Endodermal cell (in vitro differentiated cells): ENCODE measurements around the gene COL23A1. TPM values are rescaled to one million over a fixed set of nuclear protein-coding genes. Genes with fewer than 3 reads are reported as not detected.

Experiments
- DNase-seq: peaks from one replicate; pipeline ENCODE4 v3.0.0-alpha.2; 2017
- H3K27ac ChIP-seq: 2 replicates; pipeline ENCODE4 v1.5.1; 2013; ENCODE audit warnings: mild to moderate bottlenecking, low read depth, low read length, moderate library complexity
- H3K27me3 ChIP-seq: 2 replicates; pipeline ENCODE4 v1.6.1; 2013; ENCODE audit warnings: mild to moderate bottlenecking, low read length, moderate library complexity; ENCODE audit not compliant: insufficient read depth, control insufficient read depth, poor library complexity, severe bottlenecking
- H3K36me3 ChIP-seq: 2 replicates; pipeline ENCODE4 v1.7.0; 2013; ENCODE audit warnings: mild to moderate bottlenecking, low read length, moderate library complexity; ENCODE audit not compliant: control insufficient read depth, insufficient read depth
- H3K4me1 ChIP-seq: one replicate; pipeline ENCODE4 v1.7.0; 2013; ENCODE audit warnings: low read length; ENCODE audit not compliant: control insufficient read depth, insufficient read depth
- H3K4me3 ChIP-seq: 2 replicates; pipeline ENCODE4 v1.5.1; 2013; ENCODE audit warnings: mild to moderate bottlenecking, low read length, moderate library complexity
- H3K9ac ChIP-seq: 2 replicates; pipeline ENCODE4 v1.6.1; 2013; ENCODE audit warnings: mild to moderate bottlenecking, low read length, moderate library complexity; ENCODE audit not compliant: poor library complexity, severe bottlenecking; ENCODE audit errors: extremely low read depth
- H3K9me3 ChIP-seq: 2 replicates; pipeline ENCODE4 v1.6.1; 2013; ENCODE audit warnings: mild to moderate bottlenecking, low read length, moderate library complexity; ENCODE audit not compliant: control insufficient read depth
- H3K27ac Mint-ChIP-seq: 2 replicates; pipeline ENCODE4 v1.8.0; 2020; ENCODE audit warnings: mixed read lengths
- H3K27me3 Mint-ChIP-seq: 2 replicates; pipeline ENCODE4 v1.8.0; 2021; ENCODE audit warnings: mild to moderate bottlenecking, mixed read lengths; ENCODE audit not compliant: insufficient read depth
- H3K36me3 Mint-ChIP-seq: 2 replicates; pipeline ENCODE4 v1.8.0; 2020; ENCODE audit warnings: low read depth, mixed read lengths
- H3K4me1 Mint-ChIP-seq: 2 replicates; pipeline ENCODE4 v1.8.0; 2020; ENCODE audit warnings: mixed read lengths
- H3K4me3 Mint-ChIP-seq: 2 replicates; pipeline ENCODE4 v1.8.0; 2020; ENCODE audit warnings: mild to moderate bottlenecking, moderate library complexity, mixed read lengths
- H3K9me3 Mint-ChIP-seq: 2 replicates; pipeline ENCODE4 v1.8.0; 2020; ENCODE audit warnings: mild to moderate bottlenecking, mixed read lengths
- WGBS, 2 experiments: methylation state at CpG; one replicate each; pipeline versions ENCODE4 v1.1.5 to v1.1.7; 2013; ENCODE audit warnings: missing lambda C conversion rate in 2 of 2, mixed read lengths in 1 of 2; ENCODE audit not compliant: insufficient coverage in 1 of 2, insufficient read length in 1 of 2; 5-methylcytosine and 5-hydroxymethylcytosine counted together
- total RNA-seq, 2 donors: library from RNA; stranded (reverse); fragmentation: NEBNext Ultra II Directional in 1 of 2; extraction: Animal tissue kit (Norgen Biotek cat#: 25700) in 1 of 2; gene quantifications; 2 replicates in 1 of 2; 3 replicates in 1 of 2; pipeline ENCODE4 v1.2.1, GENCODE V29; 2021
- TF ChIP-seq, protein P1 (sequence below): fragments of 200-600 bp; sonication (generic); conservative IDR thresholded peaks from 2 replicates; pipeline ENCODE4 v1.5.0; 2021; ENCODE audit warnings: antibody characterized with exemption, mild to moderate bottlenecking

COL23A1 gene
- total RNA-seq, 2 donors from 2014 or later = 50.2 to 71.3 TPM

DNA sequence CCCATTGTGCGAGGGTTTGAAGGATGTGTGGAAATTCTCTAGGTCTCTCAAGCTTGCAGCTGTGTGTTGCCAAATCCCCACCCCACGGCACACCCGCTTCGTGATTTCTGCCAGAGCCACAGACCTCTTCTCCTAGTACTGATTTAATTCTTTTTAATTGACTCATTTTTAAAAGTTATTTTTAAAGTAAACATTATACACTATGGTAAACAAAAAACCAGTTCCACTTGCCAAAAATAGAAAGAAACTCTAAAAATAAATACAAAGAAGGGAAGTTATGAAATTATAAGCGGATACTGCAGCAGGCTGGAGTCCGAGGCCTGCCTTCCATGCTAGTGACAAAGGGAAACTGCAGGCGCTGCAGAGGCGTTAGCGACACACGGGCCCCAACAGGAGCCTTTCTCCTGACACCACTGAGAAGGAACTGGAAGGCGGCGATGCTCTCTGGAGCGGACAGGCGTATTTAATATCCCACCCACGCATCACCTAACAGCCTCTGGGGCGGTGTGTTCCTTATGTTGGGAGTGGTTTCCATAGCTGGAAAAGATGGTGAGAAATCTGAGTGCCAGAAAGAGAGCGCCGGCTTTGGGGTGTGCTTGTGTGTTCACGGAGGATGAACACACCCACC is 122.5 kb downstream of the COL23A1 start:
- Mint-ChIP-seq H3K27me3 (no peaks in the 10 kb centered on the region), H3K4me1 (peaks cover 32% of the 10 kb centered on the region), H3K36me3 (peaks cover 7% of the 10 kb centered on the region), H3K27ac (peak overlapping the region; percentile 41), H3K9me3 (no peaks in the 10 kb centered on the region), H3K4me3 (no peak overlapping the region)
- H3K27ac ChIP-seq = peak overlapping the region; percentile 49
- H3K4me1 ChIP-seq = peaks cover 8% of the 10 kb centered on the region
- H3K27me3 ChIP-seq = no peaks in the 10 kb centered on the region
- no peaks in the 10 kb centered on the region for H3K36me3 ChIP-seq
- H3K9ac ChIP-seq = no peak overlapping the region
- H3K4me3 ChIP-seq = no peak overlapping the region
- H3K9me3 ChIP-seq = no peaks in the 10 kb centered on the region
- no peak for DNase-seq
- 96 to 100% methylated on average over 1 to 19 of the region's 19 CpGs for WGBS, 2 experiments
- TF ChIP-seq, protein P1, sequence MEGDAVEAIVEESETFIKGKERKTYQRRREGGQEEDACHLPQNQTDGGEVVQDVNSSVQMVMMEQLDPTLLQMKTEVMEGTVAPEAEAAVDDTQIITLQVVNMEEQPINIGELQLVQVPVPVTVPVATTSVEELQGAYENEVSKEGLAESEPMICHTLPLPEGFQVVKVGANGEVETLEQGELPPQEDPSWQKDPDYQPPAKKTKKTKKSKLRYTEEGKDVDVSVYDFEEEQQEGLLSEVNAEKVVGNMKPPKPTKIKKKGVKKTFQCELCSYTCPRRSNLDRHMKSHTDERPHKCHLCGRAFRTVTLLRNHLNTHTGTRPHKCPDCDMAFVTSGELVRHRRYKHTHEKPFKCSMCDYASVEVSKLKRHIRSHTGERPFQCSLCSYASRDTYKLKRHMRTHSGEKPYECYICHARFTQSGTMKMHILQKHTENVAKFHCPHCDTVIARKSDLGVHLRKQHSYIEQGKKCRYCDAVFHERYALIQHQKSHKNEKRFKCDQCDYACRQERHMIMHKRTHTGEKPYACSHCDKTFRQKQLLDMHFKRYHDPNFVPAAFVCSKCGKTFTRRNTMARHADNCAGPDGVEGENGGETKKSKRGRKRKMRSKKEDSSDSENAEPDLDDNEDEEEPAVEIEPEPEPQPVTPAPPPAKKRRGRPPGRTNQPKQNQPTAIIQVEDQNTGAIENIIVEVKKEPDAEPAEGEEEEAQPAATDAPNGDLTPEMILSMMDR = no peak

DNA sequence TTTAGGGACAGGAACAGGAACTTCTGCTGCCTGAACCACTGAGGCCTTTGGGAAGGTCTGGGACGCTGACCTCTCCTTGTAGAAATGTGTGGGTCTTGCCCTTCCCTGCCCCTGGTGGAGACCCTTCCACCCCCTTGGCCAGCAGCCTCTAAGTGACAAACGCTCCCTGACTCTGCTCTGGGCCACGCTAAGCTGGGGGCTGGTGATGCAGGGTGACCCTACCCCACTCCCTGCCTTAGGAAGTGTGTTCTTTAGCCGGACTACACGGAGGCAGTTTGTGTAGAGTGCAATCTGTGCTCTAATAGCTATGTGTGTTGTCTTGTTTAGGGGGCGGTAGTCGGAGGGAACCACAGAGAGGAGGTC is 123.0 kb downstream of the COL23A1 start:
- no peaks in the 10 kb centered on the region for H3K9me3 ChIP-seq
- peak overlapping the region; percentile 41 for H3K27ac Mint-ChIP-seq
- H3K27me3 ChIP-seq = no peaks in the 10 kb centered on the region
- TF ChIP-seq, protein P1 = no peak
- no peaks in the 10 kb centered on the region for H3K36me3 ChIP-seq
- H3K9me3 Mint-ChIP-seq = no peaks in the 10 kb centered on the region
- no peak overlapping the region for H3K27ac ChIP-seq
- H3K4me3 Mint-ChIP-seq = no peak overlapping the region
- 93 to 95% methylated on average over 4 to 7 of the region's 7 CpGs for WGBS, 2 experiments
- H3K4me1 ChIP-seq = peaks cover 8% of the 10 kb centered on the region
- peak; percentile 24 for DNase-seq
- H3K4me1 Mint-ChIP-seq = peaks cover 32% of the 10 kb centered on the region
- H3K9ac ChIP-seq = no peak overlapping the region
- H3K4me3 ChIP-seq = no peak overlapping the region
- peaks cover 7% of the 10 kb centered on the region for H3K36me3 Mint-ChIP-seq
- no peaks in the 10 kb centered on the region for H3K27me3 Mint-ChIP-seq

DNA sequence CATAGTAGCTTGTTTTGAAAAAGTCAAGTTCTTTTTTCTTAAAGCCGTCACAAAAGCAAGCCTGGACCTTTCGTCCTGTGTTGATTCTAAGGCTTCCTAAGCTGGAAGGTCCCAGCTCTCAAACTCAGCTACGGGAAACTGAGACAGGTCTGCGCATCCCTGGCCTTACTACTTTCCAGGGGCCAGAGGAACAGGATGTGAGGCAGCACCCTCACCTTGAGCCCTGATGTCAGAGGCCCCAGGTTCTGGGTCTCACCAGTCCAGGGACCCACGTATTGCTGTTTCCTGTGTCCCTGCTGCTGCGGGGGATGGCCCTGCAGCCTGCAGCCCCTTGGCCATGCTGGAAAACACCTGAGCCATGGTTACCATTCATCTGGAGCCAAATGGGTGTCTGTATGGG is 123.9 kb downstream of the COL23A1 start:
- no peaks in the 10 kb centered on the region for H3K27me3 Mint-ChIP-seq
- H3K27me3 ChIP-seq = no peaks in the 10 kb centered on the region
- no peak overlapping the region for H3K27ac ChIP-seq
- H3K4me1 ChIP-seq = peaks cover 8% of the 10 kb centered on the region
- no peaks in the 10 kb centered on the region for H3K9me3 ChIP-seq
- no peak overlapping the region for H3K27ac Mint-ChIP-seq
- H3K4me3 Mint-ChIP-seq = no peak overlapping the region
- H3K36me3 Mint-ChIP-seq = peaks cover 5% of the 10 kb centered on the region
- H3K36me3 ChIP-seq = no peaks in the 10 kb centered on the region
- H3K9me3 Mint-ChIP-seq = no peaks in the 10 kb centered on the region
- no peak overlapping the region for H3K4me3 ChIP-seq
- peak; percentile 33 for DNase-seq
- H3K4me1 Mint-ChIP-seq = peaks cover 31% of the 10 kb centered on the region
- TF ChIP-seq, protein P1 = no peak
- WGBS, 2 experiments = 96 to 97% methylated on average over 3 to 6 of the region's 6 CpGs
- H3K9ac ChIP-seq = no peak overlapping the region
